GM21737 (cell line): ENCODE results near the gene IL17RB.

Experiments used
- ATAC-seq: cut with Tn5 transposase; IDR thresholded peaks from one replicate; pipeline ENCODE4 v1.9.1; 2021; ENCODE audit warnings: mild to moderate bottlenecking, moderate library complexity; ENCODE audit not compliant: unreplicated experiment

IL17RB gene, protein sequence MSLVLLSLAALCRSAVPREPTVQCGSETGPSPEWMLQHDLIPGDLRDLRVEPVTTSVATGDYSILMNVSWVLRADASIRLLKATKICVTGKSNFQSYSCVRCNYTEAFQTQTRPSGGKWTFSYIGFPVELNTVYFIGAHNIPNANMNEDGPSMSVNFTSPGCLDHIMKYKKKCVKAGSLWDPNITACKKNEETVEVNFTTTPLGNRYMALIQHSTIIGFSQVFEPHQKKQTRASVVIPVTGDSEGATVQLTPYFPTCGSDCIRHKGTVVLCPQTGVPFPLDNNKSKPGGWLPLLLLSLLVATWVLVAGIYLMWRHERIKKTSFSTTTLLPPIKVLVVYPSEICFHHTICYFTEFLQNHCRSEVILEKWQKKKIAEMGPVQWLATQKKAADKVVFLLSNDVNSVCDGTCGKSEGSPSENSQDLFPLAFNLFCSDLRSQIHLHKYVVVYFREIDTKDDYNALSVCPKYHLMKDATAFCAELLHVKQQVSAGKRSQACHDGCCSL

DNA sequence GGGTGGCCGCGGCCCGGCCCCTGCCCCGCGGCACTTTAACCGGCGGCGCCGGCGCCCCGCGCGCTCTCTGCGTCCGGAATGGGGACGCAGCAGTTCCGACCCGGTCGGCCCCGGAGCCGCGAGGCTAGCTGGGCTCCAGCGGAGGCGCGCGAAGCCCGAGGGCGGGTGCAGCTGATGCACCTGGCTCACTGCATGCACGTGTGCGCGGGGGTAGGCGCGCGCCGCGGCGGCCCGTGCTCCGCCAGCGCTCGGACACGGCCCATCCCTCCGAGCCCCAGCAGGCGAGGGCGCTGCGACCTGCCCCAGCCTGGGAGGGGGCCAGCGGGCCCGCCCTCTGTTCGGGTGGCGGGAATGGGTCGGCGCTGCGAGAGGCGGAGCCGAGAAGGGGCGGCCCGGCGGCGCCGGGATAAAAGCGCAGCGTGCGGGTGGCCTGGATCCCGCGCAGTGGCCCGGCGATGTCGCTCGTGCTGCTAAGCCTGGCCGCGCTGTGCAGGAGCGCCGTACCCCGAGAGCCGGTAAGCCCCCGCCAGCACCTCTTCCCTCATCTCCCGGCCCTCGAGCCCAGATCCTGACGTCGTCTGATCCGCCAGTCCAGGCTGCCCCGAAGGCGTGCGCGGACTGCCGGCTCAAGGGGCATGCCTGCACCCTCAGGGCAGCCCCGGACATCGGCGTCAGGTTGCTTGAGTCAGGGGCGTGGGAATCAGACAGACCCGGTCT is at the start of gene IL17RB, which contains the start of gene CHDH:
IL17RB (plus strand) TSS at position 435 of the 717 bp plus-strand sequence; CDS start at position 456, 21 bp downstream.
CHDH (minus strand) TSS at position 286 of the 717 bp plus-strand sequence. CDS start 22,411 bp downstream, outside the sequence.
- ATAC-seq: peak; percentile 38

DNA sequence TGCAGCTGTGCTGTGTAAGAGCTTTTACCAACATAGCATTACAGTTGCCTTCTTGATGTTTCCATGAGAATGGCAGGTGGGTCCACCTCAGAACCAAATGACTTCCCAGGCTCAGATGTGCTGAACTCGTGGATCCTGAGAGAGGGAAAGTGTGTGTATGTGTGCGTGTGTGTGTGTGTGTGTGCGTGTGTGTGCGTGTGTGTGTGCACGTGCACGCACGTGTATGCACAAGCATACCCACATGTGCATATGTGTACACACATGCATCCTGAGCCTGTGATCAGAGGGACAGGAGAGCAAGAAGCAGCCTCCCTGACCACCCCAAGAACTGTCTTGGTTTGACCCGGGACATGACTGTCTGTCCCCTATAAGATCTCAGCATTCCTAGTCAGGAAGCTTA is 48.2 kb upstream of the IL17RB start:
- no peak for ATAC-seq

DNA sequence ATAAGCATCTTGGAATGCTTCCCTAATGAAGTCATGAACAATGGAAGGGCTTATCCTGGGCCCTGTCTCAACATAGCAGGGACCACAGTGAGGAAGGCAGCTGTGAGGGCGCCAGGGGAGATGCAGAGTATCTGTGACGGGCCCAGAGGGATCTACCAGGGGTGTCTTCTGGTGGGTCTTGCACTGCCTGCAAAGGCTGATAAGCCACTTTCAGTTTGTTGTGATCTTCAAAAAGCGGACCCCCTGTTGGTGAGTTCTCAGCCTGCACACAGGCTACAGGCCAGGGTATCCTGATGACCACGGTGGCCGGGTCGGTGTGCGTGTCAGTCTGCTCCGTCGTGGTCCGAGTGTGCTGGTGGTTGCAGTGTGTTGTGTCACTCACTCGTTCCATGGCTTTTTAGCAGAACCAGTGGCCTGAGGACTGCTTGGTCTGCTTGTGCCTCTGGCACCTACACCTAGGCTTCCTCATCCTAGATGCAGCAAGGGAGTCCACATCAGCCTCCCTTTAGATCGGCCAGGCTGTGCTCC is 47.0 kb upstream of the IL17RB start:
- no peak for ATAC-seq

DNA sequence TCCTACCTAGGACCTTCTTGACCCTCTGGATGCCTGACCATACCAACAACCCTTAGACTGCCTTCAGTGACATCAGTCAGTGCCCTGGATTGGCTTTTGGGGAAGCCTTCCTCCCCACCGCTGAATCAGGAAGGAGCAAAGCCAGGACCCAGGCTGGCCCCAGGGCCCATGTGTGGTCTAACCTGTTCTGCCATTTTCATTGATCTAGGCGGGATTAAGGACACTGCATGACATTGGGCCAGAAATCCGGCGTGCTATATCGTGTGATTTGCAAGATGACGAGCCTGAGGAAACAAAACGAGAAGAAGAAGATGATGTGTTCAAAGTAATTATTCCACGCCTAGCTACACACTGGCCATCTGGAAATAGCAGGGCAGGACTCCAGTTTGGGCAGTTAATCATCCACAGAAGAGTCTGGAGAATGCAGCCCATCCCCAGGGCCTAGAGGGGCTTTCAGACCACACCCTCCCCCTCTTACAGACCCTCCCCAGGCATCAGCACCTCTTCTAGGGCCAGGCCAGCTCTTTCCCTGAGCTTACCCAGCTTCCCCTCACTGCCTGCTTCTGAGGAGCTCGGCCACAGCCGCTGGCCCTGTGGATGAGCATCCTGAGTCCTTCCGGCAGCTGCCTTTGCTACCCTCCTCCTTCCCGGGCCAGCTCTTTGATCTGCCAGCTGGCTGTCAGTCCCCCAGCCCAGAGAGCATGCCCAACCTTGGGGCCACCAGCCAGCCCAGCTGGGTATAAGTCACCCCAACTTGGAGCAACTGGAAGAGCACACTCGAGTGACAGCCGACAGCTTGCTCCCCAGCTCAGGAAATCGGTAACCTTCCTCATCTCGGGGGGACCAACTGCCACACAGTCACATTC is 46.1 kb upstream of the IL17RB start:
- ATAC-seq: no peak

DNA sequence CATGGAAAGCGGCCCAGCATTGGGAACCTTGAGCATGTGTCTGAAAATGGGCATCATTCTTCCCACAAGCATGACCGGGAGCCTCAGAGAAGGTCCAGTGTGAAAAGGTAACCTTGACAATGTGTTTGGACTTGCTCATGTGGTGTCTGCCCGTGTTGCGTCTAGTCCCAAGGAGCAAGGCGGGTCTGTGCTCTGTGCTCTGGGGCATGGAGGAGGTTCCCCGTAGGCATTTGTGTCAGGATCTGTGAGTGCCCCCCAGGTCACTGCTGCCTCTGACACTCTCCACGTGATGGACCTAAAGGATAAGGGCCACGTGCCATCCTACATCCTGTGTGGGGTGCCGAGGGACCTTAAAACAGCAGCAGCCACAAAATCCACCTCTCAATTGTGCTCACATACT is 45.0 kb upstream of the IL17RB start:
- no peak for ATAC-seq

DNA sequence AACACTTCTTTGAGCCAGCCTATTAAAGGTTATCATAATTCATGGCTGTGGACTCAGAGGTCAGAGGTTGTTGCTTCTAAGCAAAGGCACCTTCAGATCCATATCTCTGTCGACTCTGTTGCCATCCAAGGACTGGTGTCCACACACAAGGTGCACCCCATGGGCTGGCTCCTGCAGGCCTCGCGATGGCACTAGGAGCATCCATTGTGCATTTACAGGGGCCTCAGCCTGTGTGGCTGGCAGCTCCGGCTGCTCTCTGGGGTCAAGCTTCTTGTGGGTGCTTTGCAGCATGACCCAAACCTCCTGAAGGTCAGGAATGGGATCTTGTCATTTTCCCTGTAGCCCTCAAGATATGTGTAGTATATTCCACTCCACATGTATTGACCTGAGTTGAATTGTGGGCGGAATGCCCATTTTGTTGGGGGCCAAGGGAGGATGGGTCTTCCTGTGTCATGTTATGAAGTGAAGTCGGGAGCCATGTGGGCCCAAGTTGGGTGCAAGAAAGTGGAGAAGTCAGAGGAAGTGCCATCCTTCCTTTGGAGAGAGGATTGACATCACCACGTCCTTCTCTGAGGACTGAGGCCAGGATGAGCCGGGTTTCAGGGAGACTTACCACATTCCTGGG is 44.0 kb upstream of the IL17RB start:
- ATAC-seq: no peak

DNA sequence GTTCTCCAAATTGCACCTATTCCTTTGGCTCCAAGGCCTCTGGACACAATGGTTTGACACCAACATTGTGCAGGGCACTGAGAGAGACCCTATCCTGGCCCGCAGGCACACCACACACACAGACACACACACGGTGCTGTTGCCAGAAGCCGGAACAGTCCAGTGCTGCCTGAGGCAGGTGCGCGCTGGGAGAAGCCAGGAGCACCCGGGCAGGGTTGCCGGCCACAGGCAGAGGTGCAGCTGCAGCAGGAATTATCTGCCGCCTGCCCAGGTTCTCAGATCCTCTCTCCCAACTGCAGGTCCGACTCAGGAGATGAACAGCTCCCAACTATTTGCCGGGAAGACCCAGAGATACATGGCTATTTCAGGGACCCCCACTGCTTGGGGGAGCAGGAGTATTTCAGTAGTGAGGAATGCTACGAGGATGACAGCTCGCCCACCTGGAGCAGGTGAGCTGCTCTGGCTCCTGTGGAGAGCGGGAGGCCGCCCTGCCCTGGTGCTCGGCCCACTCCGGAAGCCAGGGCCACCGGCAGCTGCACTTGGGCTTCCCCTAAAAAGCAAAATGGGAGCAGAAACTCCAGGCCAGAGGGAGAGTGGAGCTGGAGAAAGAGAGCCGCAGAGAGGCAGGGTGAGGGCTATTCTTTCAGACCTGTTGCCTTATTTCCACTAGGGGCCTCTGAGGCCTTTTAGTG is 43.1 kb upstream of the IL17RB start:
- ATAC-seq: no peak

DNA sequence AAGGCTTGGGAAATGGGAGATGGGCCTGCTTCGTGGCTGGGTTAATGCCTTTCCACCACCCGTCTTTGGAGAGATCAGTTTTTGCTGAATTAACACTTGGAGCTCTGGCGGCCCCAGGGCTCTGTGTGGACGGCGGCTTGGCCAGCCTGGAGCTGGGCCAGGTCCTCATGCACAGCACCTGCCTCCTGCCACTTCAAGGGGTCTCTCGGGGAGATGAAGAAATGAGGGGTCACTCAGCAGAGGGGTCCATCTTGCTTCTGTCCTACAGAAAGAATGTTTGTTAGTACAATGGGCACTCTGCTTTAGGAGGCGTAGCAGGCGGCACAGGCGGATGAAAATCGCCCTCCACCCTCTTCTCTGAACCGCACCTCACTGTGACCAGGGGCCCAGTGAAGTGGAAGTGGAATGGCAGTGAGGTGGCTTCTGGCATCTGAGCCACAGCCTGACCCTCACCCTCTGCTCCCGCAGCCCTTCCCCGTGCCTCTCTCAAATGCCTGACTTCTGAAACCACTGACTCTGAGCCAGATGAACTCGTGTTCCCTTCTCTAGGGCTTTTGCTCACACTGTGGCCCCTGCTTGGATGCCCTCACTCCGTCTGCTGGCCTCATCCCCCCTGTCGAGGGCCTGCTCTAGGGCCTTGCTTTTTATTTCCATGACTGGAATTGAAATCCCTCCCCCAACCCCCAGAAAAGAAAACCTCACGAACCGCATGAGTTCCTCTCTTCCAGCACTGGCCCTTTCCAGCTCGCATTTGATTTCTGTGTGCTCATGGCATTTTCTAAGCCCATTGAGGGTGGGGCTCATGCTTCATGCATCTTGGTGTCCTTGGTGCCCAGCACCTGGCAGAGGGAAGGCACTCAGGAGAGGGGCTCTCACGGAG is 42.3 kb upstream of the IL17RB start:
- no peak for ATAC-seq

DNA sequence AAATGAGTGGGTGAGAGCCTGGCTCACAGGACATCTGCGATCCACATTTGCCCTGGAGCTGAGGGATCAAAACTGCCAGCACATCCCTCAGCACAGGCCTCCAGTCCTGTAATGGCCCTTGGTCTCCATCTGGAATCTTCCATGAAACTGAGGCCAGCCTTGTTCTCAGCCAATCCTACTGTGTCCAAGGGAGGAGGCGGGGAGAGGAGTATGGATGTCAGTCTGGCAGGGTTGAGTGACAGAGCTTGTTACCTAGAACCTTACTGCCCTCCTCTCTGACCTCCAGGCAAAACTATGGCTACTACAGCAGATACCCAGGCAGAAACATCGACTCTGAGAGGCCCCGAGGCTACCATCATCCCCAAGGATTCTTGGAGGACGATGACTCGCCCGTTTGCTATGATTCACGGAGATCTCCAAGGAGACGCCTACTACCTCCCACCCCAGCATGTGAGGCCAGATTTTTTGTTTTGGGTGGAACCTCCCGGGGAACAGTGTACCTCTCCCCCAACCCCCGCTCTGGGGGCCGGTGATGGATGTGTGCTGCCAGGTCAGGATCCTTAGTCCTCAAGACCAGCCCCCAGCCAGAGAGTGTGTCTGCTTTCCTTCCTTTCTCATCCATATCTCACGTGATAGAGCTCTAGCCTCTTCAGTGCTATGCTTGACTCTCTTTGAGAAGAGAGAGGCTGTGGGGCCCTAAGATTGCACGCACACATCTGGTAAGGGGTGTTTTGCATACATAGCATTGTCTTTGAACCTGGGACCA is 41.5 kb upstream of the IL17RB start:
- peak; percentile 48 for ATAC-seq

DNA sequence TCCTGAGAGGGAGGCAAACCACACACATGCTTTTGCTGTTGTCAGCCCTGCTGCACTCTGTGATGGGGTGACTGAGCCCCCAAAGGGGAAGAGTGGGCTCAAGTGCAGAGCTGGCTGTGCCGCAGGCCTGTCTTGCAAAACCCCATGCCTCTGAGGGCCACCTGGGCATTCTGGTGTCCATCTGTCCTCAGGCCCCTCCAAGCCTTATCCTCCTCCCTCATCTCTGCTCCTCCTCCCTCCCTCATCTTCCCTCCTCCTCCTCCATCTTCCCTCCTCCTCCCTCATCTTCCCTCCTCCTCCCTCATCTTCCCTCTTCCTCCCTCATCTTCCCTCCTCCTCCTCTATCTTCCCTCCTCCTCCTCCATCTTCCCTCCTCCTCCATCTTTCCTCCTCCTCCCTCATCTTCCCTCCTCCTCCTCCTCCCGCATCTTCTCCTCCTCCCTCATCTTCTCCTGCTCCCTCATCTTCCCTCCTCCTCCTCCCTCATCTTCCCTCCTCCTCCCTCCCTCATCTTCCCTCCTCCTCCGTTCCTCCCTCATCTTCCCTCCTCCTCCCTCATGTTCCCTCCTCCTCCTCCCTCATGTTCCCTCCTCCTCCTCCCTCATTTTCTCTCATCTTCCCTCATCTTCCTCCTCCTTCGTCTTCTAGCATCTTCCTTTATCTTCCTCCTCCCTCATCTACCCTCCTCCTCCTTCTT is 40.8 kb upstream of the IL17RB start:
- ATAC-seq: no peak

DNA sequence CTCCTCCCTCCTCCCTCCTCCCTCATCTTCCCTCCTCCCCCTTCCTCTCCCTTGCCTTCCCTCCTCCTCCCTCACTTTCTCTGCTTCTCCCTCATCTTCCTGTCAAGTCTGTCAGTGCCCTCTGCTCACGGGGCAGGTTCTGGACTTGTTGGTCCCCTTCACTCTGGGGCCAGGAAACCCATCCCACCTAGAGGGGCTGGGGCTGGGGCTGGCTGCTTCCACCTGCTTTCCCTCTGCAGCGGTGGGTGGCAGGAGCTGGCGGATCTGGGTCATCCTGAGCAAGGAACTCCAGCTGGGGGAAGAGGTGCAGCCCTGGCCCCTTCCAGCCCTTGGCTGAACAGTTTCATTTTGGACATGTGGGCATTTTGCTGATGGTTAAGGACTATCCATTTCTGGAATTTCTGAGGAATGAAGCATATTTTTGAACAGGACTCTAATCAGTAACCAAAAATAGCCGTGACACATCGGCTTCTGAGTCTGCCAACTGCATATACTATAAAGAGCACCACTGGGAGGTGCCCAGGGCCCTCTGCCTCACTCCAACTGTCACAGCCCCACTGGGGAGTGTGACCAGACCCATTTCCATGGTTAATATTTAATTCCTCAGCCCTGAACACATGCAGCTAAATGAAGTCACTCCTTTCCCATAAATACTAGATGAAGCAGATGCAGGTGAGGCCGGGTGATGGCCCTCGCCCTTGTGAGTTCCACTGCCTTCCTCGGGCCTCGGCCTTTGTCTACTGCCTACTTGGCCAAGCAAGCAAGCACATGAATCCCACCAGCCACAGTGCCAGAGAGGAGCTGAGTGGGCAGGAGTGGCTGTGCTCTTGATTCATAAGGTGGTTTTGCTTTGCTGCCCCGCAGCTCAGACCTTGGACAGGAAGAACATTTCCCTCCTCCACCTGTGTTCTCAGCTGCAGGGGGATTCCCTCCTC is 39.9 kb upstream of the IL17RB start:
- ATAC-seq: no peak

DNA sequence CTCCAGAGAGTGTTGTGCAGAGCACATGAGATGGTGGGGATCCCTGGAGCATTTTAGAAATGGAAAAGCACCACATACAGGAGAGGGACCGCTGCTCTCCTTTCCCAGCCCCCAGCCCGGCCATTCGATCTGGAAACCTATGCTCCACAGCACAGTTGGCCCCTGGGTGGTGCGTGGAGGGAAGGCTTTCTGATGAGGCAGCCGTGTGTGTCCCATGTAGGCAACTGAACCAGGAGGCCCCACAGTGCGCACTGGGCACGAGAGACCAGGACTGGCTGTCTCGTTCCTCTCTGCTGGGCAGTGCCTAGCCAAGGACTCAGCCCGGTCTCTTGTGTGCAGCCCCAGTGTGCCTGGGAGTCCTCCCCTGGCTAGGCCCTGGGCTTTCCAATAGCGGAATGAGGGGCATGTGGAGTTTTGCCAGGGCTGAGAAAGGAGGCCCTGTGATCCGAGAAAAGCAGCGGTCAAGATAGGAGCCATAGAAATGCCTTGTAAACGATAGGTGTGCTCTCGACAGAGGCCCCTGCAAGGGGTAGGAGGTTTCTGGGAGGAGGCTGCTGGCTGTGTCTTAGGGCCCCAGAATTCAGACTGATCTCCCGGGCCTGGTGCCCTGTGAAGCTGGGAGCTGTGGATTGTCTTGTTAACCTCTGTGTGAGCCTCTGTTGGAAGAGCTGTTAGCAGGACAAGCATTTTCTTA is 39.1 kb upstream of the IL17RB start:
- ATAC-seq: no peak

DNA sequence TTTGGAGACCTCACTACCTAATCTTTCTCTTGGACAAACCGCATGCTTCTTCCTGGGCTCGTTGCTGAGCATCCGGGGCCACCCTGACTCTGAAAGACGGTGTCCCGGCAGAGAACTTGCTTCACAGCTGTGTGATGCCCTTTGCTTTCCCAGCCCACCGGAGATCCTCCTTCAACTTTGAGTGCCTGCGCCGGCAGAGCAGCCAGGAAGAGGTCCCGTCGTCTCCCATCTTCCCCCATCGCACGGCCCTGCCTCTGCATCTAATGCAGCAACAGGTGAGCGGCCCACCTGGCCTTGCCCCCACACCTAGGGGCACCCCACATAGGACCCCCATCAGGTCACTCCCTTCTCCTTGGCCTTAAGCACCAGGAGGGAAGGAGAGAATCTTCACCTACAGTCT is 37.9 kb upstream of the IL17RB start:
- no peak for ATAC-seq

DNA sequence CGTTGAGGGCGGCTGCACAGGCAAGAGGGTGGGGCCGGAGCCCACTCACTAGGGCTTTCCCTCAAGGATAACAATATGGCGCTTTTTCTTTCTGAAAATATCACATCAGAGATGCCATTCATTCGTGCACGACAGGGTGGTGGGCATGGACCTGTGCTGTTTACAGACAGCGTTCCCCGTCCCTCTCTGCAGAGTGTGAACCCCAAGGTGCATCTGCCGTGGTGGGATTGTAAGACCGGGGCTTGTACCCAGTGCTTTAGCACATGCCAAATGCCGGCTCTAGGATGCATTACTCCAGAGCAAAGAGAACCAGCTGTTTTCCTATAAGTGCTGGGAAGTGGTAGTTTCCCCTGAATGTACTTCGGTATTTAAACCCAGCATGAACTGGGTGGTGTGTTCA is 37.1 kb upstream of the IL17RB start:
- no peak for ATAC-seq

DNA sequence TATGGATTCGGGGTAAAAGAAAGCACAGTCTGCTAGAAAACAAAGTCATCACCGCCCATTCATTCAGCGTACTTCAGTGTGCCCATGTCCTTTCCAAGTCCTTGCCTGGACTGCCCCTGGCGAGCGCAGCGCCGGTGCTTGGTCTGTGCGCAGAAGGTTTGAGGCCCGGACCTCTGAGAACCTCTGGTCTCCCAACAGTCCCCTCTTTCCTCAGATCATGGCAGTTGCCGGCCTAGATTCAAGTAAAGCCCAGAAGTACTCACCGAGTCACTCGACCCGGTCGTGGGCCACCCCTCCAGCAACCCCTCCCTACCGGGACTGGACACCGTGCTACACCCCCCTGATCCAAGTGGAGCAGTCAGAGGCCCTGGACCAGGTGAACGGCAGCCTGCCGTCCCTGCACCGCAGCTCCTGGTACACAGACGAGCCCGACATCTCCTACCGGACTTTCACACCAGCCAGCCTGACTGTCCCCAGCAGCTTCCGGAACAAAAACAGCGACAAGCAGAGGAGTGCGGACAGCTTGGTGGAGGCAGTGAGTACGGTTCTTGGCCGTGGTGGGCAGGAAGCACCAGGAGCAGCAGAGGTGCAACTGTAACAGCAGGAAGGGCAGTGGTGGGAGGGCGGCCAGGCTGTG is 36.5 kb upstream of the IL17RB start:
- no peak for ATAC-seq
